ENCODE results near the gene APOE. TPM values are rescaled to one million over a fixed set of nuclear protein-coding genes. Genes with fewer than 3 reads are reported as not detected.

The APOE gene
- total RNA-seq, 1 experiment from 2014 or later = 530 TPM

DNA sequence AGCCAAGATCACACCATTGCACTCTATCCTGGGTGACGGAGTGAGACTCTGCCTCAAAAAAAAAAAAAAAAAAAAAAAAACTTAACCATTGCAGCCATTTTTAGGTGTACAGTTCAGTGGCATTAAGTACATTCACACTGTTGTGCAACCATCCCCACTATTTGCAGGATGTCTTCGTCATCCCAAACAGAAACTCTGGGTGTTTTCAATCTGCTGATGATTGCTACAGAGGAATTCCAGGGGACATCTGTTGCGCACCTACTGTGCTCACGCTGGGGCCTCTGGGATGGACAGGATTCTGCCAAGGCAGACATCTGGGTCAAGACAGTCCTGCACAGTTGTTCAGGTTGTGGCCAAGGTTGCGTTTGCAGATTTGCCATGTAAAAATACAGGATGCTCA is 34.1 kb downstream of the APOE start:
- Histone ChIP-seq H3K9ac (ENCODE audit: extremely low read depth, insufficient read length, low read length) (no peak overlapping the region), H3K27ac (ENCODE audit: insufficient read length, low read depth, low read length) (no peak overlapping the region), H3K79me1 (ENCODE audit: insufficient read depth, low read depth, low read length, poor library complexity, severe bottlenecking) (no peaks in the 10 kb centered on the region), H4K91ac (ENCODE audit: insufficient read length, low read depth, low read length) (no peak overlapping the region), H4K8ac (replicated peaks; ENCODE audit: insufficient read length, low read depth, low read length) (no peak overlapping the region), H3K23ac (ENCODE audit: insufficient read length, low read depth, low read length) (no peak overlapping the region), H3K4ac (ENCODE audit: low read depth, low read length) (no peak overlapping the region), H3K56ac (ENCODE audit: insufficient read length, low read depth, low read length) (no peak overlapping the region), H2BK12ac (ENCODE audit: insufficient read length, low read depth, low read length) (no peak overlapping the region), H3K4me1 (ENCODE audit: insufficient read depth, low read length) (no peaks in the 10 kb centered on the region), H3K79me2 (ENCODE audit: insufficient read depth, low read length) (no peaks in the 10 kb centered on the region), H2BK5ac (ENCODE audit: insufficient read length, low read length) (no peak overlapping the region), H3K23me2 (ENCODE audit: insufficient read length, low read depth, low read length, poor library complexity, severe bottlenecking) (no peaks in the 10 kb centered on the region), H2BK15ac (ENCODE audit: low read depth, low read length) (no peak overlapping the region), H2AFZ (ENCODE audit: low read length) (no peak overlapping the region), H2BK20ac (ENCODE audit: low read depth, low read length, poor library complexity, severe bottlenecking) (no peak overlapping the region), H3K4me2 (ENCODE audit: insufficient read depth, insufficient read length, low read length) (no peak overlapping the region), H2BK120ac (ENCODE audit: low read depth, low read length, poor library complexity, severe bottlenecking) (no peak overlapping the region), H3K27me3 (ENCODE audit: insufficient read depth, low read length) (no peaks in the 10 kb centered on the region), H3T11ph (ENCODE audit: low read length) (no peak overlapping the region), H4K5ac (ENCODE audit: insufficient read length, low read depth, low read length) (no peak overlapping the region), H3K14ac (ENCODE audit: insufficient read depth, low read length) (no peak overlapping the region), H4K20me1 (ENCODE audit: control insufficient read depth, insufficient read depth, insufficient read length) (no peaks in the 10 kb centered on the region), H2AK5ac (ENCODE audit: insufficient read length, low read length) (no peak overlapping the region), H3K18ac (ENCODE audit: insufficient read length, low read depth, low read length) (no peak overlapping the region), H3K9me3 (ENCODE audit: control insufficient read depth, low read depth, low read length) (no peaks in the 10 kb centered on the region)
- H3K27me3 Mint-ChIP-seq (ENCODE audit: low read depth) = peaks cover 4% of the 10 kb centered on the region
- H3K4me3 Mint-ChIP-seq = no peak overlapping the region
- no peak overlapping the region for H3K27ac Mint-ChIP-seq
- DNase-seq = no peak
- H3K4me1 Mint-ChIP-seq = peaks cover 4 to 7% of the 10 kb centered on the region in 2 experiments
- WGBS (ENCODE audit: extremely low coverage, insufficient read length, low lambda C conversion rate) = no CpG with 5 or more reads among the region's 5 CpGs
- TF ChIP-seq, protein P1, sequence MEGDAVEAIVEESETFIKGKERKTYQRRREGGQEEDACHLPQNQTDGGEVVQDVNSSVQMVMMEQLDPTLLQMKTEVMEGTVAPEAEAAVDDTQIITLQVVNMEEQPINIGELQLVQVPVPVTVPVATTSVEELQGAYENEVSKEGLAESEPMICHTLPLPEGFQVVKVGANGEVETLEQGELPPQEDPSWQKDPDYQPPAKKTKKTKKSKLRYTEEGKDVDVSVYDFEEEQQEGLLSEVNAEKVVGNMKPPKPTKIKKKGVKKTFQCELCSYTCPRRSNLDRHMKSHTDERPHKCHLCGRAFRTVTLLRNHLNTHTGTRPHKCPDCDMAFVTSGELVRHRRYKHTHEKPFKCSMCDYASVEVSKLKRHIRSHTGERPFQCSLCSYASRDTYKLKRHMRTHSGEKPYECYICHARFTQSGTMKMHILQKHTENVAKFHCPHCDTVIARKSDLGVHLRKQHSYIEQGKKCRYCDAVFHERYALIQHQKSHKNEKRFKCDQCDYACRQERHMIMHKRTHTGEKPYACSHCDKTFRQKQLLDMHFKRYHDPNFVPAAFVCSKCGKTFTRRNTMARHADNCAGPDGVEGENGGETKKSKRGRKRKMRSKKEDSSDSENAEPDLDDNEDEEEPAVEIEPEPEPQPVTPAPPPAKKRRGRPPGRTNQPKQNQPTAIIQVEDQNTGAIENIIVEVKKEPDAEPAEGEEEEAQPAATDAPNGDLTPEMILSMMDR (conservative IDR thresholded peaks at IDR 0.05) = no peak
- H3K36me3 Mint-ChIP-seq (ENCODE audit: insufficient read depth in 1 of 3, low read depth in 3 of 3) = no peaks in the 10 kb centered on the region
- no peaks in the 10 kb centered on the region for H3K9me3 Mint-ChIP-seq
